ENCODE data around the gene JADE2. TPM values are rescaled to one million over a fixed set of nuclear protein-coding genes. Genes with fewer than 3 reads are reported as not detected.

JADE2 gene
- total and polyA plus RNA-seq, 4 donors = 3.9 to 11.4 (median 5.5) TPM

DNA sequence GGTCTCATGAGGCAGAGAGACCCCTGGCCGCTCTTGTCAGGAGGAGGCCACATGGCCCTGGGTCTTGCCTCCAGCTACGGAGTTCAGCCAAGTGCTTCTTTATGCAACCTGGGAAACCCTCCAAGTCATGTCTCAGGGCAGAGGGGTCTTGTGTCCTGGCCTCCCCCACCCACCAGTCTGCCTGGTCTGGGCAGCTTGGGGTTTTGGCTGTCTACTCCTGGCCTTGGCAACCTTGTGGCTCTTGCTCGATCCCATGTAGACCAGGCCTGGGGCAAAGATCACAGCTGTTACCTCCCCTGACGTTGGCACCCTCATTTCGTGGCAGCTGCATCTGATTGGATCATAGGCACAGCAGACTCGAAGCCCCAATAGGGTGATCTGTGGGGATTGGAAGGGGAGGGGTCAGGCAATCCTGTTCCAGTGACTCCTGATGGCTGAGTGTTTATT is 28.4 kb downstream of the JADE2 start:
- Histone ChIP-seq H3K36me3 (ENCODE audit: control insufficient read depth in 4 of 4, insufficient read depth in 3 of 4, low read depth in 1 of 4, low read length in 3 of 4) (peaks cover 0 to 16% (median 3%) of the 10 kb centered on the region in 4 donors), H3K4me3 (ENCODE audit: low read depth in 1 of 3, low read length in 3 of 3) (no peak overlapping the region), H3K4me1 (ENCODE audit: control insufficient read depth in 4 of 4, insufficient read depth in 4 of 4, low read length in 3 of 4) (peaks cover 3 to 23% (median 10%) of the 10 kb centered on the region in 4 donors), H3K27me3 (ENCODE audit: control insufficient read depth in 4 of 4, insufficient read depth in 4 of 4, low read length in 3 of 4) (no peaks in the 10 kb centered on the region), H3K27ac (ENCODE audit: low read depth in 1 of 2, low read length in 2 of 2) (peak overlapping the region; percentile 40 to 41), H3K9me3 (ENCODE audit: control insufficient read depth in 4 of 4, low read length in 3 of 4) (no peaks in the 10 kb centered on the region), H3K9ac (ENCODE audit: low read depth in 1 of 2, low read length in 2 of 2) (no peak overlapping the region)
- peak; percentile 33 for TF ChIP-seq SP1 (IDR thresholded peaks at IDR 0.05)
- no peak for TF ChIP-seq JUND (IDR thresholded peaks at IDR 0.05)
- DNase-seq (ENCODE audit: low spot score) = no peak
- 50% methylated on average over 6 of the region's 6 CpGs for WGBS

DNA sequence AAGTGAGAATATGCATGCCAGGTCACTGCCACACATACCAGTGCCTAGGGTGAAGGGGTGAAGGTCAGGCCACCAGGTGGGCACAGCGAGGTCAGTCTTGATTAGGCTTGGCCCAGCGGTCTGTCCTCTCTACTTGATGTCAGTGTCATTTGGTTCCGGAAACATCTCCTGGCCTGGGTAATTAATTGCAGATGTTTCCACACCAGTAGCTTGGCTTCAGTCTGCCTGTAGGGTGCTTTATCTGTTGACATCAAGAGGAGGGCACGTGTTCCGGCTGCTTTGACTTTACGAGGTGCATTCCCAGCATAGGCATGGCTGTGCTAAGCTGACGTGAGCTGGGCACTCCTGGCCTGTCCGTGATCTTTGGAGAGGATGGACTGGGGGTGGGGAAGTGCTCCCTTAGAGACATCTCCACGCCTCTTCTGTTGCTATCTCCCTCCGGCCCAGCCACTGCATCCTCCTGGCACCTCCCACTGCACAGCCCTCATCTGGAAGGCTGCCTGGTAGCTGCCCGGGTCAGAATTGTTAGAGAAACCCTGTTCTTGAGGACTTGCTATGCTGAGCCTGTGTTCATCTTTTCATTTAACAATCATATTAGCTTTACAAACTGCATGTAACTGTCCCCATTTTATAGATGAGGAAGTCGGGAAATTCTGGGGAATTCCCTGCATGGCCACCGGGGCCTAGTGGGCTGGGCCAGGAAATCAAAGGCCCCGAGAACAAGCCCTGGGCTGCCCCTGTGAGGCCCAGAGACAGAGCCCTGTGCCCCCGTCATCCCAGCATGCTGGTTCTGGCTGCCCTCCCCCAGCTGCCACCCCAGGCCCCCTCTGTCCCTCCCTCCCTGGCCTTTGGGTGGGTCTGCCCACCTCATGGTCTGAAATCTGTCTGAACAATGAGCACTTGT is 29.1 kb downstream of the JADE2 start:
- Histone ChIP-seq H3K9ac (ENCODE audit: low read depth in 1 of 2, low read length in 2 of 2) (no peak overlapping the region), H3K36me3 (ENCODE audit: control insufficient read depth in 4 of 4, insufficient read depth in 3 of 4, low read depth in 1 of 4, low read length in 3 of 4) (peaks cover 0 to 15% (median 5%) of the 10 kb centered on the region in 4 donors), H3K27ac (ENCODE audit: low read depth in 1 of 2, low read length in 2 of 2) (peak overlapping the region; percentile 40 to 44), H3K27me3 (ENCODE audit: control insufficient read depth in 4 of 4, insufficient read depth in 4 of 4, low read length in 3 of 4) (no peaks in the 10 kb centered on the region), H3K4me3 (ENCODE audit: low read depth in 1 of 3, low read length in 3 of 3) (no peak overlapping the region), H3K4me1 (ENCODE audit: control insufficient read depth in 4 of 4, insufficient read depth in 4 of 4, low read length in 3 of 4) (peaks cover 3 to 23% (median 10%) of the 10 kb centered on the region in 4 donors), H3K9me3 (ENCODE audit: control insufficient read depth in 4 of 4, low read length in 3 of 4) (no peaks in the 10 kb centered on the region)
- no peak for TF ChIP-seq YY1 (IDR thresholded peaks at IDR 0.05)
- no peak for TF ChIP-seq TAF1 (conservative IDR thresholded peaks at IDR 0.05)
- no peak for TF ChIP-seq EGR1 (IDR thresholded peaks at IDR 0.05; ENCODE audit: low read depth in 2 of 2)
- TF ChIP-seq SP1 (IDR thresholded peaks at IDR 0.05) = no peak
- no peak for TF ChIP-seq JUND (IDR thresholded peaks at IDR 0.05)
- TF ChIP-seq RXRA (IDR thresholded peaks at IDR 0.05) = peak; percentile 74 to 85
- TF ChIP-seq RAD21 (IDR thresholded peaks at IDR 0.05) = peak in 1 of 2 donors; percentile 22
- TF ChIP-seq, protein P1, sequence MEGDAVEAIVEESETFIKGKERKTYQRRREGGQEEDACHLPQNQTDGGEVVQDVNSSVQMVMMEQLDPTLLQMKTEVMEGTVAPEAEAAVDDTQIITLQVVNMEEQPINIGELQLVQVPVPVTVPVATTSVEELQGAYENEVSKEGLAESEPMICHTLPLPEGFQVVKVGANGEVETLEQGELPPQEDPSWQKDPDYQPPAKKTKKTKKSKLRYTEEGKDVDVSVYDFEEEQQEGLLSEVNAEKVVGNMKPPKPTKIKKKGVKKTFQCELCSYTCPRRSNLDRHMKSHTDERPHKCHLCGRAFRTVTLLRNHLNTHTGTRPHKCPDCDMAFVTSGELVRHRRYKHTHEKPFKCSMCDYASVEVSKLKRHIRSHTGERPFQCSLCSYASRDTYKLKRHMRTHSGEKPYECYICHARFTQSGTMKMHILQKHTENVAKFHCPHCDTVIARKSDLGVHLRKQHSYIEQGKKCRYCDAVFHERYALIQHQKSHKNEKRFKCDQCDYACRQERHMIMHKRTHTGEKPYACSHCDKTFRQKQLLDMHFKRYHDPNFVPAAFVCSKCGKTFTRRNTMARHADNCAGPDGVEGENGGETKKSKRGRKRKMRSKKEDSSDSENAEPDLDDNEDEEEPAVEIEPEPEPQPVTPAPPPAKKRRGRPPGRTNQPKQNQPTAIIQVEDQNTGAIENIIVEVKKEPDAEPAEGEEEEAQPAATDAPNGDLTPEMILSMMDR (IDR thresholded peaks at IDR 0.05; ENCODE audit: low read depth, low read length, missing input control) = no peak
- no peak for TF ChIP-seq GABPA (IDR thresholded peaks at IDR 0.05 in 1 of 2, conservative IDR thresholded peaks at IDR 0.05 in 1 of 2)
- TF ChIP-seq, protein P2, sequence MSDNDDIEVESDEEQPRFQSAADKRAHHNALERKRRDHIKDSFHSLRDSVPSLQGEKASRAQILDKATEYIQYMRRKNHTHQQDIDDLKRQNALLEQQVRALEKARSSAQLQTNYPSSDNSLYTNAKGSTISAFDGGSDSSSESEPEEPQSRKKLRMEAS (IDR thresholded peaks at IDR 0.05) = no peak
- TF ChIP-seq HNF4G (IDR thresholded peaks at IDR 0.05) = no peak
- TF ChIP-seq, protein P3, sequence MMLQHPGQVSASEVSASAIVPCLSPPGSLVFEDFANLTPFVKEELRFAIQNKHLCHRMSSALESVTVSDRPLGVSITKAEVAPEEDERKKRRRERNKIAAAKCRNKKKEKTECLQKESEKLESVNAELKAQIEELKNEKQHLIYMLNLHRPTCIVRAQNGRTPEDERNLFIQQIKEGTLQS (IDR thresholded peaks at IDR 0.05) = no peak
- TF ChIP-seq FOXA2 (IDR thresholded peaks at IDR 0.05) = no peak
- TF ChIP-seq HNF4A (conservative IDR thresholded peaks at IDR 0.05) = peak in 1 of 2 donors; percentile 34
- TF ChIP-seq NR2F2 (IDR thresholded peaks at IDR 0.05) = peak; percentile 14
- no peak for TF ChIP-seq FOXA1 (IDR thresholded peaks at IDR 0.05)
- TF ChIP-seq, protein P4, sequence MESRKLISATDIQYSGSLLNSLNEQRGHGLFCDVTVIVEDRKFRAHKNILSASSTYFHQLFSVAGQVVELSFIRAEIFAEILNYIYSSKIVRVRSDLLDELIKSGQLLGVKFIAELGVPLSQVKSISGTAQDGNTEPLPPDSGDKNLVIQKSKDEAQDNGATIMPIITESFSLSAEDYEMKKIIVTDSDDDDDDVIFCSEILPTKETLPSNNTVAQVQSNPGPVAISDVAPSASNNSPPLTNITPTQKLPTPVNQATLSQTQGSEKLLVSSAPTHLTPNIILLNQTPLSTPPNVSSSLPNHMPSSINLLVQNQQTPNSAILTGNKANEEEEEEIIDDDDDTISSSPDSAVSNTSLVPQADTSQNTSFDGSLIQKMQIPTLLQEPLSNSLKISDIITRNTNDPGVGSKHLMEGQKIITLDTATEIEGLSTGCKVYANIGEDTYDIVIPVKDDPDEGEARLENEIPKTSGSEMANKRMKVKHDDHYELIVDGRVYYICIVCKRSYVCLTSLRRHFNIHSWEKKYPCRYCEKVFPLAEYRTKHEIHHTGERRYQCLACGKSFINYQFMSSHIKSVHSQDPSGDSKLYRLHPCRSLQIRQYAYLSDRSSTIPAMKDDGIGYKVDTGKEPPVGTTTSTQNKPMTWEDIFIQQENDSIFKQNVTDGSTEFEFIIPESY (IDR thresholded peaks at IDR 0.05) = no peak
- TF ChIP-seq, protein P5, sequence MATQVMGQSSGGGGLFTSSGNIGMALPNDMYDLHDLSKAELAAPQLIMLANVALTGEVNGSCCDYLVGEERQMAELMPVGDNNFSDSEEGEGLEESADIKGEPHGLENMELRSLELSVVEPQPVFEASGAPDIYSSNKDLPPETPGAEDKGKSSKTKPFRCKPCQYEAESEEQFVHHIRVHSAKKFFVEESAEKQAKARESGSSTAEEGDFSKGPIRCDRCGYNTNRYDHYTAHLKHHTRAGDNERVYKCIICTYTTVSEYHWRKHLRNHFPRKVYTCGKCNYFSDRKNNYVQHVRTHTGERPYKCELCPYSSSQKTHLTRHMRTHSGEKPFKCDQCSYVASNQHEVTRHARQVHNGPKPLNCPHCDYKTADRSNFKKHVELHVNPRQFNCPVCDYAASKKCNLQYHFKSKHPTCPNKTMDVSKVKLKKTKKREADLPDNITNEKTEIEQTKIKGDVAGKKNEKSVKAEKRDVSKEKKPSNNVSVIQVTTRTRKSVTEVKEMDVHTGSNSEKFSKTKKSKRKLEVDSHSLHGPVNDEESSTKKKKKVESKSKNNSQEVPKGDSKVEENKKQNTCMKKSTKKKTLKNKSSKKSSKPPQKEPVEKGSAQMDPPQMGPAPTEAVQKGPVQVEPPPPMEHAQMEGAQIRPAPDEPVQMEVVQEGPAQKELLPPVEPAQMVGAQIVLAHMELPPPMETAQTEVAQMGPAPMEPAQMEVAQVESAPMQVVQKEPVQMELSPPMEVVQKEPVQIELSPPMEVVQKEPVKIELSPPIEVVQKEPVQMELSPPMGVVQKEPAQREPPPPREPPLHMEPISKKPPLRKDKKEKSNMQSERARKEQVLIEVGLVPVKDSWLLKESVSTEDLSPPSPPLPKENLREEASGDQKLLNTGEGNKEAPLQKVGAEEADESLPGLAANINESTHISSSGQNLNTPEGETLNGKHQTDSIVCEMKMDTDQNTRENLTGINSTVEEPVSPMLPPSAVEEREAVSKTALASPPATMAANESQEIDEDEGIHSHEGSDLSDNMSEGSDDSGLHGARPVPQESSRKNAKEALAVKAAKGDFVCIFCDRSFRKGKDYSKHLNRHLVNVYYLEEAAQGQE (IDR thresholded peaks at IDR 0.05) = no peak
- no peak for DNase-seq (ENCODE audit: low spot score)
- WGBS = 44% methylated on average over 15 of the region's 15 CpGs

Measured in liver (tissue), 9 donors.